GM19351 (cell line): Measurements from ENCODE around the gene SERPINB1.
"Not testable (repeated sequence)": the region's sequence is repeated elsewhere in the genome, so short reads cannot be mapped to it uniquely, and the experiment has no call there.

Experiments used
- ATAC-seq: cut with Tn5 transposase; IDR thresholded peaks from one replicate; pipeline ENCODE4 v1.9.1; 2021; ENCODE audit warnings: mild to moderate bottlenecking, moderate library complexity; ENCODE audit not compliant: unreplicated experiment

SERPINB1 gene

GRCh38 chr6:2819115-2819514, 22.5 kb downstream of the SERPINB1 start:
- ATAC-seq: no peak

DNA sequence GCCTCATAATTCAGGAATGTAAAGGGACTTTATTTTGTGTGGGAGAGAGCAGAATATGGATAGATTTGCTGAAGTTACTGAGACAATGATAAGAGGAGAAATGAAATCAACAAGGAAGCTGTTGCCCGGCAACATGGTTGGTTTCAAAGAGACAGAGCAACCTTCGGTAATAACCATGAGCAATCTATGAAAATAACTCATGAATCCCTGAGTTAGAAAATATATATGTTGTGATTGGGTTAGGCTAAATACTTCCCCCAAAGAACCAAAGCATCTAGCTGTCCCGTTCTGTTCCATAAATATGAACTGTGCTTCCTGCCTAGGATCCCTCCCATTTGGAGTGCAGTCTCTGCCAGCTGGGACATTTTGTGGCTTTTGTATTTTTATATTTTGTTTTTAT, 23.1 kb downstream of the SERPINB1 start:
- no peak for ATAC-seq

GRCh38 chr6:2817903-2818443, 23.7 kb downstream of the SERPINB1 start:
- ATAC-seq: no peak

- ATAC-seq: no peak
Measured at GRCh38 chr6:2816158-2816557, 25.5 kb downstream of the SERPINB1 start.

DNA sequence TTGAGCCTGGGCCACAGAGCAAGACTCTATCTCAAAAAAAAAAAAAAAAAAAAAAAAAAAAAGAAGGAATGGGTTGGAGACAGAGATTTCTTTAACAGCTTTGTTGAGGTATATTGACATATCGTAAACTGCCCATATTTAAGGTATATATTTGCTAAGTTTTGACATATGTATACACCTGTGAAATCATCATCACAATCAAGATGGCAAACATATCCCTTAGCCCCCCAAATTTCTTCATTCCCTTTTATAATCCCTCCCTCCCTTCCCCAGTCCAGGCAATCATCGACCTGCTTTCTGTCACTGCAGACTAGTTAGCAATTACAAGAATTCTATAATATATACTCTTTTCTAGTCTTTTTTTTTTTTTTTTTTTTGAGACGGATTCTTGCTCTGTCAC, 29.0 kb downstream of the SERPINB1 start:
- no peak for ATAC-seq

DNA sequence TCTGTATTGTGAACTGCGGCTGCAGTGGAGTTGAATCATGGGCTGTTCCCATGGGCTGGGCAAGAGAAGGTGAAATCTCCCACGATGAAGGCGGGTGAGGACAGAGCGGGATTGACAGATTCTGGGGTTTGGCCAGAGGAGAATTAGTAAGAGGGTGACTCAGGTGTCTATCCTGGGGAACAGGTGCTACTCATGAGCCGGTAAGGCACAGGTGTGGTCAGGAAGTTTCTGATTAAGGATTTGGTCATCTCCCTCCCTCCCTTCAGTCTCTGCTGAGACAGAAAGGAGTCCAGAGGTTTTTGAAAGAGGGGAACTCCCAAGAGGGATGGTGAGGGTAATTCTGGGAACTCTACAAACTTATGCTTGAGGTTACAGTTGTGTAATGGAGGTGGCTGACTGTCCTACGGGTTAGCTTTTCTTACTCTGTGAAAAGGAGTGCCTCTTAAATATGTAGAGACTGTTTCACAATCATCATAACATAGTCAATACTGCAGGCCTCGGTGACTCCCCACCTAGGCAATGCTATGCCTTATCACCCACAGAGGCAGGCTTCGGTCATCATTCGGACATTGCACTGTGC, 31.5 kb downstream of the SERPINB1 start:
- ATAC-seq: no peak

DNA sequence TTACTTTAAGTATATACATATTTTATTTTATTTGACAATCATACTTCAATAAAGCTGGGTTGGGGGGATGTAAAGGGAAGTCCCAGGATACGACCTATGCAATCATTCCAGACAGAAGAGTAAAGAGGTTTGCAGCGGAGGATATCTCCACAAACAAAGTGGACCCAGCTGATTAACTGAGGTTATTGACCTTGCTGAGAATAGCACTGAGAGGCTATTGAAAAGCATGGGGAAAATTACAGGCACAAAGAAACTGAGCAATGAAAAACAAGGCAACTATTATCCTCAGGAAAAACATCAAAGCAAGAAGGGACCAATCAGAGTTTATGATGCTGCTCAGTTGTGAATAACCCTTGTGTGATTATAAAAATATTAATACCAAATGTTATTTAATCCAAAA, 32.6 kb downstream of the SERPINB1 start:
- ATAC-seq: no peak

GRCh38 chr6:2807342-2808090, 34.1 kb downstream of the SERPINB1 start:
- no peak for ATAC-seq

DNA sequence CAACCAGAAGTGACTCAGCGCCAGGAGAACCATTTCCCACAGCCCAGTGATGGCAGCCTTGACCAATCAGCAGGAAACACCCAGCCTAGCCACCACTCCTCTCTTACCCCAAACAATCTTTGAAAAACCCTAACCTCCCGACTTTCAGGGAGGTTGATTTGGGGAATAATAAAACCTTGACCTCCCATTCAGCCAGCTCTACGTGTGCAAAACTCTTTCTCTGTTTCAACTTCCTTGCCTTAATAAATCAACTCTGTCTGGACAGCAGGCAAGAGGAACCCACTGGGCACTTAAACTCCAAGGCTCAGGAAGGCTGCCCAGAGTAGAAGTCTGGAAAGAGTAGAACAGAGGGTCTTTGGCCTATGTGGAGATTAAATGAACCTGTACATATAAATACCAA, 35.0 kb downstream of the SERPINB1 start:
- no peak for ATAC-seq

DNA sequence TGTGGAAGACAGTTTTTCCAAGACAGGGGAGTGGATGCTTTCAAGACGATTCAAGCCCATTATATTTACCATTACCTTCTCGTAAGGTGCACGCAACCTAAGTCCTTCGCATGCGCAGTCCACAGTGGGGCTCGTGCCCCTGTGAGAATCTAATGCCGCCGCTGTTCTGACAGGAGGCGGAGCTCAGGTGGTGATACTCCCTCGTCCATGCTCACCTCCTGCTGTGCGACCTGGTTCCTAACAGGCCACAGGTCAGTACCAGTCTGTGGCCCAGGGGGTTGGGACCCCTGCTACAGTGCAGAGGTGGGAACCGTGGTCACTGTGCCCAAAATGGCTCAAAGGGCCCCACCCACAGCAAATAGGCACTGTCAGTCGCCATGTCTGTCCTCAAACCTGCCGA, 36.6 kb downstream of the SERPINB1 start:
- ATAC-seq: no peak

- ATAC-seq: no peak
Measured at GRCh38 chr6:2804516-2804915, 37.1 kb downstream of the SERPINB1 start.

DNA sequence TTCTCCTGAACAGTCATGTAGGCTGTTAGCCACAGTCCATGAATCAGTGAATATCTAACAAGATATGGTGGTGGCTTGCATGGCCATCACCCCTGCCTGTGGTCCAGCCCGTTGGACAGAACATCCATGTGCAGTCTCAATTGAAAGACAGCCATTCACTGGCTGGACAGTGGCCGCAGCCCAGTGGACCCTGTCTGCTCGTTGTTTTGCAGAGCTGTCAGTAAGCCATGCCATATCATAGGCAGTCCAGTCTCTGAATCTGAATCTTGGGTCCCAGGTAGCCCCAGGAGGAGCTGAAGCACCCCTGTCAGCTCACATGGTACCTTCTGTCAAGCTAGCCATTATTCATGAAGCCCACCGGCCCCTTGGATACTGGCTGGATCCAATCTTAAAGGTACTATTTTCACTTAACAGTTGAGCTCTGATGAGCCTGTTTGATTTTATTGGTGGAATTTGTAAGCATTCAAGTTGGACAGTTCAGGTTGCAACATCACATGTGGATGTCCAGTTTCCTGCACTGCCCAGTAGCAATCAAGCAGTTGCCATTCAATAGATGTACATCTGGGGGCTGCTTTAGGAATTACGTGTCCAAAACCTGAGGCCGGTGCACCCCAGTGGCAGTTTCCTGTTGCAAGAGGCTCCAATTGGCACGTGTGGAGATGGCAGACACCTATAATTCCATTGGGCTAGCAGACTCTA, 37.8 kb downstream of the SERPINB1 start:
- no peak for ATAC-seq

GRCh38 chr6:2802521-2803060, 39.1 kb downstream of the SERPINB1 start:
- no peak for ATAC-seq

- ATAC-seq: not testable (repeated sequence)
Measured at GRCh38 chr6:2801687-2802086, 40.0 kb downstream of the SERPINB1 start.

- no peak for ATAC-seq
Measured at GRCh38 chr6:2800552-2801316, 40.9 kb downstream of the SERPINB1 start.

- ATAC-seq: no peak
Measured at GRCh38 chr6:2799936-2800527, 41.6 kb downstream of the SERPINB1 start.

DNA sequence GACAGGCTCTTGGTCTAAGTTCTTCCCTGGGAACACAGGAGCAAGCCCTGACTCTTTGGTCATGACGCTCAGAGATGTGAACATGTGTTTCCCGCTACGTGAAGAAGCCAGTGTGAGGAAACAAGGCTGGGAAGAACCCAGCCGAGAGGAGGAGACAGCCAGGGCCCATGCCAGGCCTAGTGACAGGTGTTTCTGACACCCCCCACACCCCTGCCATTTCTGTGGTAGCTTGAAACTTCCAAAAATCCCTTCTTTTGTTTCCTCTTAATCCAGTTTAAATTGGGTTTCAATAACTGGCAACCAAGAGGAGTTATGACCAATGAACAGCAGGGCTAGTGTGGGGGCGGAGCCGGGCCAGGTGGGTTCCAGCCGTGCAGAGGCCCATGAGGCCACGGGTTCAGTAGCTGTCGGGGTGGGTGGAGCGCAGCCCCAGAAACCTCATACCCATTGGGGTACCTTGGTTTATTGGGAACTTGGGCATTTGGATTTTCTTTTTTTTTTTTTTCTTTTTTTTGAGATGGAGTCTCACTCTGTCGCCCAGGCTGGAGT, 43.0 kb downstream of the SERPINB1 start:
- ATAC-seq: no peak

GRCh38 chr6:2797564-2798031, 44.1 kb downstream of the SERPINB1 start:
- no peak for ATAC-seq

DNA sequence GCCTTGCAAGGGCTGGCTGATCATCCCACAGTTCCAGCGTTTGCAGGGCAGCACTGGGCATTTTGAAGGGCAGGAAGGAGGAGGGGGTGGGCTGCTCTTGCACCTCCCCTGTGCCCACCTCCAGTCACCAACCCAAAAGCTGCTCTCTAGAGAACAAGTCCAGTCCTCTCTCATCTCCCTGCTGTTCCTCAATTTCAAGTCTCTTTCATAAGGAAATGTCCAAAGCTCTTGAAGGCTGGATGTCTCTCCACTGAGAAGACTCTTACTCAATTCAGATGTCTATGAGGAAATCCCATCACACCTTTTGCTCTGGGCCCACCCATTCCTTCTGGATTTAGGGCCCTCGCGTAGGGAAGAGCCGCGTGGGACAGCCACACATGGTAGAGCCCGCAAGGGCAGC, 44.8 kb downstream of the SERPINB1 start:
- no peak for ATAC-seq

- ATAC-seq: no peak
Measured at GRCh38 chr6:2795956-2796355, 45.7 kb downstream of the SERPINB1 start.
